IPS-15b (cell line): ENCODE measurements around the gene RAP1GAP.
A peak's percentile ranks its signal among the peaks of the same experiment; 100 is the strongest.

Source experiments
- H3K27me3 ChIP-seq: one replicate; pipeline ENCODE4 v1.6.1; 2013; ENCODE audit warnings: low read length; ENCODE audit not compliant: control insufficient read depth, insufficient read depth
- H3K36me3 ChIP-seq: one replicate; pipeline ENCODE4 v1.6.1; 2013; ENCODE audit warnings: low read length; ENCODE audit not compliant: control insufficient read depth, insufficient read depth
- H3K4me1 ChIP-seq: one replicate; pipeline ENCODE4 v1.6.1; 2013; ENCODE audit warnings: mild to moderate bottlenecking, low read length; ENCODE audit not compliant: control insufficient read depth, insufficient read depth
- H3K4me3 ChIP-seq: one replicate; pipeline ENCODE4 v1.5.1; 2013; ENCODE audit warnings: low read depth, low read length
- H3K9ac ChIP-seq: one replicate; pipeline ENCODE4 v1.6.1; 2013; ENCODE audit warnings: low read depth, mild to moderate bottlenecking, low read length
- H3K9me3 ChIP-seq: one replicate; pipeline ENCODE4 v1.6.1; 2013; ENCODE audit warnings: mild to moderate bottlenecking, low read length; ENCODE audit not compliant: control insufficient read depth, insufficient read depth

Gene RAP1GAP

GRCh38 chr1:21669258-21670058, at the start of gene RAP1GAP:
TSS of gene RAP1GAP (minus strand) at chr1:21669357. CDS start at chr1:21620032, 49,325 bp downstream.
- Histone ChIP-seq H3K4me3 (peak within 1 kb of the TSS; percentile 66), H3K4me1 (no peaks in the 10 kb centered on the region), H3K9me3 (no peaks in the 10 kb centered on the region), H3K9ac (peak within 1 kb of the TSS; percentile 51), H3K27me3 (peaks cover 15% of the 10 kb centered on the region), H3K36me3 (no peaks in the 10 kb centered on the region)

DNA sequence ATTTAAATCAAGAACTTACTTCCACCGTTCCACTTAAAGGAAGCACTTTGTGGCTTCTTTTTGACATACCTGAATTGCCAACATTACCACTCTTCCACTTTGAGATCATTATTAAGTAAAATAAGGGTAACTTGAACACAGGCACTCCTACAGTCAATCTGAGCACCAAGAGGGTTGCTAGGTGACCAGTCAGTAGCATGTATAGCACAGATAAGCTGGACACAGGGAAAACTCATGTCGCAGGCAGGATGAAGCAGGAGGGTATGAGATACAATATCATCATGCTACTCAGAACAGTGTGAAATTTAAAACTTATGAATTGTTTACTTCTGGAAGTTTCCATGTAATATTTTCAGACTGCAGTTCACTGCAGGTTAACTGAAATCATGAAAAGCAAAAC, 47.0 kb upstream of the RAP1GAP start:
- Histone ChIP-seq H3K4me1 (no peaks in the 10 kb centered on the region), H3K9ac (no peak overlapping the region), H3K4me3 (no peak overlapping the region), H3K9me3 (no peaks in the 10 kb centered on the region), H3K27me3 (no peaks in the 10 kb centered on the region), H3K36me3 (peaks cover 18% of the 10 kb centered on the region)

DNA sequence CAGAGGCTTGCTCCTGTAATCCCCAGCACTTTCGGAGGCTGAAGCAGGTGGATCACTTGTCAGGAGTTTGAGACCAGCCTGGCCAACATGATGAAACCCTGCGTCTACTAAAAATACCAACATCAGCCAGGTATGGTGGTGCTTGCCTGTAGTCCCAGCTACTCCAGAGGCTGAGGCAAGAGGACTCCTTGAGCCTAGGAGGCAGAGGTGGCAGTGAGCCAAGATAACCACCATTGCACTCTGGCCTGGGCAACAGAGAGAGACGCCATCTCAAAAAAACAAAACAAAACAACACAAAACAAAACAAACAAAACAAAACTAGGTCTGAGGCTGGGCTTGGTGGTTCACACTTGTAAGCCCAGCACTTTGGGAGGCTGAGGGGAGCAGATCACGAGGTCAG, 38.7 kb upstream of the RAP1GAP start:
- no peak overlapping the region for H3K9ac ChIP-seq
- H3K27me3 ChIP-seq, result no peaks in the 10 kb centered on the region
- no peak overlapping the region for H3K4me3 ChIP-seq
- H3K36me3 ChIP-seq, result no peaks in the 10 kb centered on the region
- H3K9me3 ChIP-seq, result no peaks in the 10 kb centered on the region
- peaks cover 8% of the 10 kb centered on the region for H3K4me1 ChIP-seq

DNA sequence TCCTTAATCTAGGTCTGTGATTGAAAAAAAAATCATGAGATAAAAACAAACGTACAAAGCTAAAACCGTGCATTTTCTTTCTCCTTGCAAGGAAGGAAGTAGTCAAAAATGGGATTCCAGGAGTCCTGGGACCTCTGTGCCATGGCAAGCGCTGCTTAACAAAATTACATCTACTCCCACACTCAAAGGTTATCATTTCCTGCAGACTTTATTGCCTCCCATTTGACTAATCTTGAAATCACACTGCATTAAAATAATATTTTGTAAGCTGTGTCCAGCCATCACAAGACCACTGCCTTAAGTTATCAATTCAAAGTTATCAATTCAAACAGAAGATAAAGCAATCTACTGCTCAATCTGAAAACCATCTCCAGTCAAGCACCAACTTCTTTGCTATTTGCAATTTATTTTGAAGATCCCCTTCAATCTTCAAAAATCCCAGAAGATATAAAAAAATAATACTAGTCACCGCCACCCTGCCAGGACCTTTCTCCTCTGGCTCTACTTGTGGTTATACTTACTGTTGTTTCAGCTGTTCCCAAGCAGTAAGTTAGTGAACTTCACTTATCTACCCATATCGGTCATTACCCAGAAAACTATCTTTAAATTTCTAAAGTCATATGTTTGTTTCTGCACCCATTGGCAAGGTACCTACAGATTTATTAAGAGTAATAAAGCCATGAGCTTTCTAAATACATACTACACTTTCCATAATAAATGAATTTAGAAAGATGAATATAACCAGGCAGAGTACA, 38.1 kb upstream of the RAP1GAP start:
- Histone ChIP-seq H3K36me3 (no peaks in the 10 kb centered on the region), H3K4me1 (peaks cover 8% of the 10 kb centered on the region), H3K9ac (no peak overlapping the region), H3K27me3 (no peaks in the 10 kb centered on the region), H3K9me3 (no peaks in the 10 kb centered on the region), H3K4me3 (no peak overlapping the region)

GRCh38 chr1:21706151-21706835, 37.1 kb upstream of the RAP1GAP start:
- H3K27me3 ChIP-seq, result no peaks in the 10 kb centered on the region
- no peak overlapping the region for H3K9ac ChIP-seq
- peaks cover 2% of the 10 kb centered on the region for H3K36me3 ChIP-seq
- peaks cover 8% of the 10 kb centered on the region for H3K4me1 ChIP-seq
- H3K9me3 ChIP-seq, result no peaks in the 10 kb centered on the region
- no peak overlapping the region for H3K4me3 ChIP-seq

DNA sequence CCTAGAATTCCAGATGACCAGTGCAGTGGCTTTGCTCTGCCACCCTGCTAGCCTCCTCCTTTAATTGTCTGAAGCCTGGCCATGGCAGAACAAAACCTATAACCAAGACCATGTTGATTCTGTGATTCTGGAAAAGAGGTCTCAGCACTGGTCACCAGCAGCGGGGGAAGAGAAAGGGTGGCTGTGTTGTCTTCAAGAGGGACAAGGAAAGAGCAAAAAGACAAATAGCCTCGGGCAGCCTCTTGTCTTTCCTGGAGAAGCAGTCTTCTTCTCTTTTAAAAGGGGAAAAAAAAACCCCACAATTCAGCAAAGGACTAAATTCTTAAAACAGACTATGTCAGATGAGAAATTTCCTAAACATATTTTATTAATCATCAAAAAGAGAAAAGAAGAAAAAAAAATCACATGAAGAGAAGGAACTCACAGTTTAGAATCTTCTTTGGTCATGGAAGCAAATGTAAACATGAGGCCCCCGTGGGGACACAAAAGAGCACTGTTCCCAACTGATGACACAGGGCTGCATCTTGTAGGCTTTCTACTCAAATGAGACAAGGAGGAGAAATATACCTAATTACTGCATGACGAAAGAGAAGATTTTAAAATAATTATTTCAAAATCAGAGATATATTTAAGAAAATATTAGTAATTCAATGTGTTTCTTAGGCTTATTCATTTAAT, 36.3 kb upstream of the RAP1GAP start:
- H3K9me3 ChIP-seq, result no peaks in the 10 kb centered on the region
- no peak overlapping the region for H3K4me3 ChIP-seq
- peaks cover 2% of the 10 kb centered on the region for H3K36me3 ChIP-seq
- peaks cover 8% of the 10 kb centered on the region for H3K4me1 ChIP-seq
- no peaks in the 10 kb centered on the region for H3K27me3 ChIP-seq
- no peak overlapping the region for H3K9ac ChIP-seq

DNA sequence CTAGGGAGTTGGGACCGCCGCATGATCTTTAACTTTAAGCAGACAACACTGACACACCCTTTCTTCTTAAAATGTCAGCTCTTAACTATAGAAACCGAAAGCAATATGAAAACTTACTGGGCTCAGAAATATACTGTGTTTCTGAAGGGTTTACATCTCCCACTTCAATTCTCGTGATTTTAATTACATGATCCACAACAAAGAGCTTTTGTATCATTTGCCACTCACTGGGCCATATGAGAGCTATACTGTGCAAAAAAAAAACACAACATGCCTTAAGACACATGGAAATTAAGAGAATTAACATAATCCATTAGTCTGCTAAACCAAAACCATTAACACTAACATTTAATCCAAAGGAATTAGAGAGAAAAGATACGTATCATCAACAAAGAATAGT, 35.0 kb upstream of the RAP1GAP start:
- Histone ChIP-seq H3K9ac (no peak overlapping the region), H3K4me1 (peaks cover 8% of the 10 kb centered on the region), H3K27me3 (no peaks in the 10 kb centered on the region), H3K4me3 (no peak overlapping the region), H3K36me3 (peaks cover 4% of the 10 kb centered on the region), H3K9me3 (no peaks in the 10 kb centered on the region)

DNA sequence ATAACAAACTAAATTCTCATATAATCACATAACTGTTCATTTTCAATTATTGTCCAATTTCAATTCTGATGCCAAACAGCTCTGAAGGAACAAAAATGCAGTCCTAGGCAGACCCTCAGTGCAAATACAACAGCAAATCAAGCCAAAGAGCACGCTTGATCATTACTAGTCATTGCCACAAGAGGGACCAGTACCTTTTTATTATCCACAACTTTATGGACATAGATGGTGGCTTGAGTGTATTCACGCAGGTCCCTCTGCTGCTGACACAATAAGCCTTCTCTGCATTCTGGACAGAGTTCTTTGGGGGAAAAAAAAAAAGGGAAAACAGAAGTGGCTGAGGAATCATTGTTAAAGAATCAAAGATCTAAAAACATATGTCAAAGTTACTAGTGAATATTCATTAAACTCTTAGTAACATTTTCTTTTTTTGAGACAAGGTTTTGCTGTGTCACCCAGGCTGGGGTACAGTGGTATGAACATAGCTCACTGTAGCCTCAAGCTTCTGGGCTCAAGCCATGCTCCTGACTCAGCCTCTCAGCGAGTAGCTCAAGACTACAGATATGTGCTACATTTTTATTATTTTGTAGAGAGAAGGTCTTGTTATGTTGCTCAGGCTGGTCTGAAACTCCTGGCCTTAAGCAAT, 34.3 kb upstream of the RAP1GAP start:
- no peak overlapping the region for H3K4me3 ChIP-seq
- peaks cover 4% of the 10 kb centered on the region for H3K36me3 ChIP-seq
- no peaks in the 10 kb centered on the region for H3K27me3 ChIP-seq
- no peak overlapping the region for H3K9ac ChIP-seq
- no peaks in the 10 kb centered on the region for H3K9me3 ChIP-seq
- H3K4me1 ChIP-seq, result peaks cover 8% of the 10 kb centered on the region

DNA sequence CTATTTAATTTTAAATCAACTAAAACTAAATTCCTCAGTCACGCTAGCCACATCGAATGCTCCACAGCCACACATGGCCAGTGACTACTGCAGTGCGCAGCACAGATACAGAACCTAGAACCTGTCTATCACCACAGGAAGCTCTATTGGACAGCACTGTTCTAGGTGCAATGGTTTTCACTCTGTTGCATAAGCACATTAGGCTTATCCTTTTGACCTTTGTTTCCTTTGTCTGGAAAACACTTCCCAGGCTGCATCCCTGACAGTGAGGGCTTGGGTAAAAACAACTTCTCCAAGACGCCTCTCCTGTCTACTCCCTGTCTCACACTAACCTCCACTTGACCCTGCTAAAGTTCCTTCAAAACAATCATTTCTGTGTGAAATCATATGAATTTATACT, 33.6 kb upstream of the RAP1GAP start:
- Histone ChIP-seq H3K36me3 (peaks cover 4% of the 10 kb centered on the region), H3K9ac (no peak overlapping the region), H3K4me1 (peaks cover 8% of the 10 kb centered on the region)

GRCh38 chr1:21701401-21701800, 32.2 kb upstream of the RAP1GAP start:
- no peaks in the 10 kb centered on the region for H3K9me3 ChIP-seq
- H3K4me1 ChIP-seq, result no peaks in the 10 kb centered on the region
- peaks cover 4% of the 10 kb centered on the region for H3K36me3 ChIP-seq
- no peaks in the 10 kb centered on the region for H3K27me3 ChIP-seq
- no peak overlapping the region for H3K9ac ChIP-seq
- no peak overlapping the region for H3K4me3 ChIP-seq

More for the DNA sequence above, 33.6 kb upstream of the RAP1GAP start:
- no peaks in the 10 kb centered on the region for H3K9me3 ChIP-seq
- H3K4me3 ChIP-seq, result no peak overlapping the region
- H3K27me3 ChIP-seq, result no peaks in the 10 kb centered on the region

- Histone ChIP-seq H3K9ac (no peak overlapping the region), H3K9me3 (no peaks in the 10 kb centered on the region), H3K36me3 (peaks cover 4% of the 10 kb centered on the region), H3K27me3 (no peaks in the 10 kb centered on the region), H3K4me1 (no peaks in the 10 kb centered on the region), H3K4me3 (no peak overlapping the region)
Observed at GRCh38 chr1:21700094-21700493, 30.9 kb upstream of the RAP1GAP start.
